Esophagus mucosa (tissue), 1 donor: Measurements from ENCODE around the gene LBX1. TPM values are rescaled to one million over a fixed set of nuclear protein-coding genes. Genes with fewer than 3 reads are reported as not detected.

ENCODE experiments used
- ATAC-seq: fragments of 200-7000 bp; cut with Tn5 transposase; one replicate; pipeline ENCODE4 v1.9.1; 2020
- total RNA-seq: library from RNA; stranded (reverse); gene quantifications from one replicate; pipeline ENCODE4 v1.2.4, GENCODE V29; 2023
- donor health status: DM: yes; HTN: yes; CAD: no.

LBX1 gene
- total RNA-seq, 1 donor from 2014 or later = not detected

- no peak for ATAC-seq
Measured at GRCh38 chr10:101224910-101225823, 4.1 kb downstream of the LBX1 start.

- ATAC-seq = no peak
Measured at GRCh38 chr10:101224060-101224909, 5.0 kb downstream of the LBX1 start.

DNA sequence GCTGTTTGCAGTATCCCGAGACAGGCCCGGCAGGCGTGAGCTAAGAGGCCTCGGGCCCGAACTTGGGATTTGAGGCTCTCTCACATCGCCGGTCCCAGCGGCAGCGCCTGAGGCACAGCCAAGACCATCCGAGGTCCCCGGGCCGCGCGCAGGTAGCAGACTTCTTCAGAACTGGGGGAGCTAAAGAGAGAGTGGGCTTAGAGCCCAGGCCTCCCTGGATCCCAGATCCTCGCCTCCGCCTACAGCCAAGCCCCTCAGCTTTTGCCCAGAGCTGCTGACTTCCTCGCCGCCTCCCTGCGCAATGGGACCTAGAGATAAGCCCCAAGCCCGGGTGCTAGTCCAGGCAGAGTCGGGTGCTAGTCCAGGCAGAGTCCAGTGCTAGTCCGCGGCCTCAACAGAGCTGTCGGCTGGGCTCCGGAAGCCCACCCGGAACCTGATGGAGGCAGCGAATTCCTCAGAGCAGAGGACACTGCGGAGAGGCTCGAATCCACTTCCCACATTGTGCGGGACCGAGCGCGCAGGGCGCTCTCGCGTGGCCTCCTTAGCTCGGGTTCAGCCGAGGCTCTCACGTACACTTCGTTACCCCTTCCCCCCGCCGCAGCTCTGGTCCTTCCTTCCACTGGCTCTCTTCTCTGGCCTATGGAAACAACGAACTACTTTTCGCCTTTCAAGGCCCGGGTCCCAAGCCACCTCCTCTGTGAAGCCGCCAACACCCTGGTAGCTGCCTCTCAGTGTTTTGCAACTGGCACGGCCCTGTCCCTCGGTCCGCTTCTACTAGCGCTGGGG lies 5.8 kb downstream of the LBX1 start:
- no peak for ATAC-seq

DNA sequence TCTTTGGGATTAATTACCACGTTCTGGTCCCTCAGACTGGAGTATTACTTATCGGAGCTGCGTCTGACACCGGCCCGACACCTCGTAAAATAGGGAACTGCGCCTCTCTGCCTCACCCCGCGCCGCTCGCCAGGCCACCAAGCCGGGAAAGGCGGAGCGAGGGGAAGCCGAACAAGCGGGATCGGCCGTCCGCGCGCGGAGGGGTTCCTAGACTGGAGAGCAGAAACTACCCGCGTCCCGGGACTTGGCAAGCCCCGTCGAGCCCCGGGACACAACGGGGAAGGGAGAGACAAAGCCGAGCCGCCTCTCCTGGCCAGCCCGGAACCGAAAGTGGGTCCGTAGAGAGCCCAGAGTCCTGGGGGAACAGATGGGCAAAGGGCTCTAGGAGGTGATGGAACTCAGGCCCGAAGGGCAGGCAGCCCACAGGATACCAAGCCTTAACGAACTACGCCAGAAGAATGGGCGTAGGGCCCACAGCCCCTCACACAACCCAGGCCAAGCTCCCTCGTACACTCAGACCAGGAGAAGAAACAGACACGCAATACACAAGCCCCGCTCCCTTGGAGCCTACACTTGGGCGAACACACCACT lies 6.5 kb downstream of the LBX1 start:
- no peak for ATAC-seq

- peak; percentile 22 for ATAC-seq
Measured at GRCh38 chr10:101221963-101222531, 7.2 kb downstream of the LBX1 start.

- ATAC-seq = peak; percentile 91
Measured at GRCh38 chr10:101221549-101221948, 7.7 kb downstream of the LBX1 start.

DNA sequence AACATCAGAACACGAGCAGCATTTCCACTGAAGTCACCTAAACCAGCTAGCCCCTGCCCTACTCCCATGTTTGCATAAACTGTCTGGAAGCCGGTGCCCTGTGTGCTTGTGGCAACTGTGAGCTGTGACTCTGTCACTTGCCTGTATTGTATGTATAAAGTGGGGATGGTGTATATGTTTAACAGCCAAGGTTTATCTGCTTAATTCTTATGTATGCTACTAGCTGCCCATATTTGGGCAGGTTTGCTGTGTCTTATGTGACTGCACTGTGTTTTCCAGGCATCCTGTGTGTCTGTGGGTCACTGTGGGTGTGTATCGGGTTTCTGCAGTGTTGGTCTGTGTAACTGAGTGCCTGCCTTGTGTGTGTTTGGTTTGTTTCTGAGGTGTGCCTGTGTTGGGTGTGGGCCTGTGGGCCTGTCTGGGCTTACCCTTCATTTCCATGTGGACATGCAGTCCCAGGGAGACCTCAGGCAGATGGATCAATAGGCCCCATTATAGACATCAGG lies 9.3 kb downstream of the LBX1 start:
- no peak for ATAC-seq

DNA sequence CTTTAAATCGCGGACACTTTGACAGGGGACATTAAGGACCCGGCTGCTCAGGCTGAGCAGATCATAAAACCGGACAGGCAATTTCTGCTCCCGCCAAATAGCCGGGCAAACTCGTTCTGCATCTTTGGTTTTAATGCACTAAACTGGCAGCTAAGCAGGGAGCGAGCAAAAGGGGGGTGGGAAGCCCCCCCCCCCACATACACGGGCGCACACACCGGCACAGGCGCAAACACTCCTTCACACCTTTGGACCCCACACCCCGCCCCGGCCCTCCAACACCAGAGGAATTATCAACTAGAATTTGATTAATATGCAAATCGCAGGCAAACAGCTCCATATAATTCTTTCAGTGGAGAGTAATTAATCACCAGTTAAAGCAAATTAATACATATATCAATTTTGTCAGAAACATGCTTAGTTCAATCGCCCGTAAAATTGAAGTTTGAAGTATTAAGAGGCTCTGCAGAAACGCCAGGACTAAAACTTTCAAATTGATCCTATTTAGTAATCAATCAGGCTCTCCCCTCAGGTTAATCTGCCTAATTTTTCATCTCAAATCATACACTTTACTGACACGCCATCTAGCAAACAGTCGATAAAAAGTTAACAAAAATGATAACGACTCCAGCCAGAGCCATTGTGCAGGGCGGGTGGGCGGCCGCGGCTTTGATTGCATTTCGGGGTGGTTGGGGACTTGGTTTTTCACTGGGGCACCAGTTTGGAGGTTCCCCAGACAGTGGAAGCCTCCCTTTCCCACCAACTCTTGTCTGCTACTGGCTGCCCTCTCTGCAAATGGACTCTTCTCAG lies 9.9 kb downstream of the LBX1 start:
- ATAC-seq = no peak

- ATAC-seq = no peak
Measured at GRCh38 chr10:101218351-101219138, 10.7 kb downstream of the LBX1 start.

GRCh38 chr10:101217450-101218281 lies 11.6 kb downstream of the LBX1 start:
- ATAC-seq = peak; percentile 24

DNA sequence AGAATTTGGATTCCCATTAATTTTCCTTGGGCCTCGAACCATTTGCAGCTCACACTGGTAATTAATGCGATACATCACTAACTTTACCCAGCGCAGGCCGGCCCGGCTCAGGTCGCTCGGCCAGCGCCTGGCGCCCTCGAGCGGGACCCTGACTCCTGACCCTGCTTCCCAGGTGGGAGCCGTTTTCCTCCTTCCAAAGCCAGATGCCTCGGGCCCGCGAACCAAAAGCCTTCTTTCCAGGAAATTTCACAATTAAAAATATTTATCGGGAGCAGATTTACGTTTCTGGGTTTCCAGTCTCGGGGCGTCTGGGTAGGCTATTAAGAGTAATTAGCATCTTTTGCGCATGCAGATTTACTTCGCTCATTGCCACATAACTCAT lies 12.2 kb downstream of the LBX1 start:
- ATAC-seq = no peak

- ATAC-seq = no peak
Measured at GRCh38 chr10:101216207-101217043, 12.8 kb downstream of the LBX1 start.

DNA sequence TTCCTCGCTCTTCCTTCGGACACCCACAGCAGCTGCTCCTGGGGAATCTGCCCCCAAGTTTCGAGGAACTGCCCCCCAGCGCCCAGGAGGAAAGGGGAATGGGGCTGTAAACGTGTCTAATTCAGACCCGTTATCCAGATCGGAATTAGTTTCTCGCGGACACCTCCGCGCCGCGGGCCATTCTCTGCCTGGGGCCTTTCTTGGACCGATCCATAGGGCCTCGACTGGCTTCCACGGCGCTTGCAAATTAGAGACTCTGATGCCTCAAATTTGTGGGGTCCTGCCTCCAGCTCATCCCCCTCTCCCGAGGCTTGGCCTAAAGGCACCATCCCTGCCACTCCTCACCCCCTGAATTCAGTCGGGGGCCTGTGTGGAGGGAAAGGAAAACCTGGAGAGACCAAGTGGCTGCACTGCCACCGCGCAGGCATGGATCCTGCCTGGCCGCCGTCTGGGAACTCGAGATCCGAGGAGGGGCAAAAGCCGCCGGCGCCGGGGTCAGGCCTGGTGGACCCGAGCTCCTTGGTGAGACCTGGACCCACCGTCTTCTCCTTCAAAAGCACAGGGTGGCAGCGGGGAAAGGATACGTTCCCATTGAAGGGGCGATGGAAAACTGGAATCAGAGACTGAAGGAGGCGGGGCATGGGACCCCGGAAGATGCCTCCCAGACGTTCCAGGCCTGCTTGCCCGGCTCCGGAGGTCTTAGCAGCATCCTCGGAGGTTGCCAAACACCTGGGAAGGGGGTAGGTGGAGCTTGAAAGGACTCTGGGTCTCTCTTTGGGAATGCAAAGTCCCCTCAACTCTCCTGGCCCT lies 13.7 kb downstream of the LBX1 start:
- no peak for ATAC-seq

DNA sequence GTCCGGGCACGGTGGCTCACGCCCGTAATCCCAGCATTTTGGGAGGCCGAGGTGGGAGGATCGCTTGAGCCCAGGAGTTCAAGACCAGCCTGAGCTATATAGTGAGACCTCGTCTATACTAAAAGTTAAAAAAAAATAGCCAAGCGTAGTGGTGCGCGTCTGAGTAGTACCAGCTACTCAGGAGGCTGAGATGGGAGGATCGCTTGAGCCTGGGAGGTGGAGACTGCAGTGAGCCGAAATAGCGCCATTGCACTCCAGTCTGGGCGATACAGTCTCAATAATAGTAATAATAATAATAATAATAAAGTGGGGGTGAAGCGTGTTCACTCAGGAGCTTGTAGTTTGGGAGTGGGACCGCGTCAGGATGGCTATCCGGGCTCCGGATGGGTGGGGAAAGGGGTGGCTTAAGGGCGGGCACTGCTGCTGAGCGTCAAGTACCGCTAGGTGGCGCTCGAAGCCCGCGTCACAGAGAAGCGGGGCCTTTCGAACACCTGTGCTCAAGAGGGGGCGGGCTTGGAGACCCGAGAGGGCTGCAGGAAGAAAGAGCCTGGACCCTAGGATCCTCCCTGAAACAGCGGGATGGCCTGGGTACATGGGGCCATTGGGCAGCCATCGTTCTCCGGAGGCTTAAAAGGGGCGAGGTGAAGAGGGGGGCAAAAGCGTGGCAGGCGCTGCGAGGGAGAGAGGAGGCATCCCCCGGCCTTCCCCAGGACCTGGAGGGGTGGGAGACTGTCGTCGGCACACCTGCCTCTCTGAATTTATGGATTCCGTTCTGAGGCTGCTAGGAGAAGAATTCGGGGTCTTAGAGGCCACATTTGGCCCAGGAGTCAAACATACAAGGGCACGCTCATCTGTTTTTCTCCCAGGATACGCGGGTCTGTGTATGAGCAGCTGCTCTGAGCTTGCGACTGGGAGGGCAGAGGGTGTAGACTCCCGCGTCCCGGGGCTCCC lies 14.5 kb downstream of the LBX1 start:
- ATAC-seq = peak; percentile 59

- no peak for ATAC-seq
Measured at GRCh38 chr10:101208543-101208942, 20.7 kb downstream of the LBX1 start.

DNA sequence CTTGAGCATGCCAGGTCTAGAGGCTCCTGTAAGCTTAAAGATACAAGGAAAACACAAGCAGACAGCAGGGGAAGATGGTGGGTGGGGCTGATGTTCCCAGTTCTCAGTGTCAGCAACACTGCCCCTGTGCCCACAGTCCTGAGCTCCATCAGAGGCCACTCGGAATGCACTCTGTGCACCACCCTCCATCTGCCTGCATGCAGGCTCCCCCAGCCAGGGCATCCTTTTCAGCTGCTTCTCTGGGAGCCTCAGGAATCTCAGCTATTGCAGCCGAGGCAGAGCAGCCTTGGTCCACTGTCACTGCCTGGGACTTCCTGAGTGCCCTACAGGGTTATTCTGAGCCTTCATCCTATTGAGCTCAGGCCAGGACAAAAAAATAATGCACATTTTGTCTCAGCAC lies 22.2 kb downstream of the LBX1 start:
- no peak for ATAC-seq
